ENCODE results near the gene GOLGA6L22.
A peak's percentile ranks its signal among the peaks of the same experiment; 100 is the strongest.
"Not testable (repeated sequence)": the region's sequence is repeated elsewhere in the genome, so short reads cannot be mapped to it uniquely, and the experiment has no call there.

Gene GOLGA6L22, protein sequence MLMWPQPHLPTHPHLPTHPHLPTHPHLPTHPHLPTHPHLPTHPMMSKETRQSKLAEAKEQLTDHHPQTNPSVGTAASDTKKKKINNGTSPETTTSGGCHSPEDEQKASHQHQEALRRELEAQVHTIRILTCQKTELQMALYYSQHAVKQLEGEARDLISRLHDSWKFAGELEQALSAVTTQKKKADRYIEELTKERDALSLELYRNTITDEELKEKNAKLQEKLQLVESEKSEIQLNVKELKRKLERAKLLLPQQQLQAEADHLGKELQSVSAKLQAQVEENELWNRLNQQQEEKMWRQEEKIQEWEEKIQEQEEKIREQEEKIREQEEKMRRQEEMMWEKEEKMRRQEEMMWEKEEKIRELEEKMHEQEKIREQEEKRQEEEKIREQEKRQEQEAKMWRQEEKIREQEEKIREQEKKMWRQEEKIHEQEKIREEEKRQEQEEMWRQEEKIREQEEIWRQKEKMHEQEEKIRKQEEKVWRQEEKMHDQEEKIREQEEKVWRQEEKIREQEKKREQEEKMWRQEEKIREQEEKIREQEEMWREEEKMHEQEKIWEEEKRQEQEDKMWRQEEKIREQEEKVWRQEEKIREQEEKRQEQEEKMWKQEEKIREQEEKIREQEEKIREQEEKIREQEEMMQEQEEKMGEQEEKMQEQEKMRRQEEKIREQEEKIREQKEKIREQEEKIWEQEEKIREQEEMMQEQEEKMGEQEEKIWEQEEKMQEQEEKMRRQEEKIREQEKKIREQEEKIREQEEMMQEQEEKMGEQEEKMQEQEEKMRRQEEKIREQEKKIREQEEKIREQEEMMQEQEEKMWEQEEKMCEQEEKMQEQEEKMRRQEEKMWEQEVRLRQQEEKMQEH

GRCh38 chr15:22458603-22459002 is at the start of gene GOLGA6L22:
Gene GOLGA6L22 (plus strand): TSS chr15:22458903. CDS start chr15:22458994, 91 bp downstream.
- not testable (repeated sequence) for DNase-seq (ENCODE audit: low read depth, low spot score)

DNA sequence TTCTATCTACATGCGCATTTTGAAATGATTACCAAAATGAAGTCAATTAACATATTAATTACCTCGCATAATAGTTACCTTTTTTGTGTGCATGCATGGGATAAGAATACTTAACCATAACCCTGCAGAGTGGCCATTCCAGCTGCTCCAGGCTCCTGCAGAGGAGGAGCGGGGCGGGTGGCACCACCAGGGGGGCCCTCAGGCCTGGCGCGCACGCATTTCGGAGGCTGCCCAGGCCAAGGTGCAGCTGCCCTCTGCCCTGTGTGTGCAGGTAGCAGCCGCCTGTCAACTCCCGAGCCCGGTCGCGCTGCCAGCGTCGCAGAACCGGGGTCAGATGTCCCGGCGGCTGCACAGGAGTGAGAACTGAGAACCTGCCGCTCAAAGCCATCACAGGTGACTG is 41.4 kb upstream of the GOLGA6L22 start:
- not testable (repeated sequence) for DNase-seq (ENCODE audit: low read depth, low spot score)

DNA sequence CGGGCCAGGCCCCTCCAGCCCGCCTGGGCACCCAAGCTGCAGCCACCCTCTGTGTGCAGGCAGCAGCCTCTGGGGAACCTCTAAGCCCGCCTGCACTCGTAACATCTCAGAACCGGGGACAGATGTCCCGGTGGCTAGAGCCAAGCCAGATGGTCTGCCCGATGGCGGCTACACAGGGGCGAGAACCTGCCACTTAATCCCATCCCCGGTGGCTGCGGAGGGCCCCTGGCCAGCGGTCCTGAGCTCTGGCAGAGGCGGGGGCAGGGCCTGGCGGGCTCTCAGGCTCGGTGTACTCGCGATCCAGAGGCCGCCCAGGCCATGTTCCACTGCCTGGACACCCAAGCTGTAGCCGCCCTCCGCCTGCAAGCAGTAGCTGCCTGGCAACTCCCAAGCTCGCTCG is 40.9 kb upstream of the GOLGA6L22 start:
- DNase-seq (ENCODE audit: low read depth, low spot score), result not testable (repeated sequence)

DNA sequence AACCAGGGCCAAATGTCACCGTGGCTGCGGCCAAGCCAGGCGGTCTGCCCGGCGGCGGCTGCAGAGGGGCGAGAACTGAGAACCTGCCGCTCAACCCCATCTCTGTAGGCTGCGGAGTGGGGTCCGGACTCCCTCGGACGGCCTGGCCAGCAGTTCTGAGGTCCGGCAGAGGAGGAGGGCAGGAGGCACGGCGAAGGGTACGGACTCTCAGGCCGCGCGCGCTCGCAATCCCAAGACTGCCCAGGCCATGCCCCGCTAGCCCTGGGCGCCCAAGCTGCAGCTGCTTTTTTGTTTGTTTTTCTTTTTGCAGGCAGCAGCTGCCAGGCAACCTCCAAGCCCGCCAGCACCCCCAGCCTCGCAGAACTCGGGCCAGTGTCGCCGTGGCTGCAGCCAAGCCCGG is 40.5 kb upstream of the GOLGA6L22 start:
- not testable (repeated sequence) for DNase-seq (ENCODE audit: low read depth, low spot score)

DNA sequence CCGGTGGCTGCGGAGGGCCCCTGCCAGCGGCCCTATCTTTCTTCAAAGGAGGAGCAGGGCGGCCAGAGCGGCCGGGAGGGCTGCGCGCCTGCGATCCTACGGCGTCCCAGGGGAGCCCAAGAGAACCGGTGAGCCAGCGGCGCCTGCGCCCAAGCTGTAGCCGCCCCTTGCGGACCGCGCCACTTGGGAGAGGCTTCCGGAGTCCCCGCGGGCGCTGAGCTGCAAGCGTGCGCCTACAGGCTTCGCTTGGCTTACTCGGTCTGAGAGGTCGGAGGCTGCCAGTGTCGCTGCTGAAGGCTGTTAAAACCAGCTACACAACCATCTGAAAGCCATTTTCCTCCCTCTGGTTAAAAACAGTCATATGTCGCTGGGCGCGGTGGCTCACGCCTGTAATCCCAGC is 40.0 kb upstream of the GOLGA6L22 start:
- not testable (repeated sequence) for DNase-seq (ENCODE audit: low read depth, low spot score)

DNA sequence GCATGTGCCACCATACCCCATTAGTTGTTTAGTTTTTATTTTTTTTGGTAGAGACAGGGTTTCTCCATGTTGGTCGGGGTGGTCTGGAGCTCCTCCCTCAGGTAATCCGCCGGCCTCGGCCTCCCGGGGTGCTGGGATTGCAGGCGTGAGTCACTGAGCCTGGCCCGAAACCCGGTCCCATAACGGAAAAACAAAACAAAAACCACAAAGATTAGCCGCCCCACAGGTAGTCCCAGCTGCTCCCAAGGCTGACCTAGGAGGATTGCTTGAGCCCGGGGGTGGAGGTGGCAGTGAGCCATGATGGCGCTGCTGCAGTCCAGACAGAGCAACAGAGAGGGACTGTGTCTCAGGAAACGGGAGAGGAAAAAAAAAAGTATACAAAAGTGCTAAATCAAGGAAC is 38.4 kb upstream of the GOLGA6L22 start:
- DNase-seq (ENCODE audit: low read depth, low spot score), result not testable (repeated sequence)

GRCh38 chr15:22429426-22429825 is 29.3 kb upstream of the GOLGA6L22 start:
- DNase-seq (ENCODE audit: low read depth, low spot score), result not testable (repeated sequence)

GRCh38 chr15:22431687-22432086 is 27.0 kb upstream of the GOLGA6L22 start:
- DNase-seq (ENCODE audit: low read depth, low spot score), result not testable (repeated sequence)

GRCh38 chr15:22494490-22495113 is 35.9 kb downstream of the GOLGA6L22 start:
- DNase-seq (ENCODE audit: low read depth, low spot score), result peak; percentile 80

GRCh38 chr15:22497200-22497599 is 38.5 kb downstream of the GOLGA6L22 start:
- DNase-seq (ENCODE audit: low read depth, low spot score), result not testable (repeated sequence)

DNA sequence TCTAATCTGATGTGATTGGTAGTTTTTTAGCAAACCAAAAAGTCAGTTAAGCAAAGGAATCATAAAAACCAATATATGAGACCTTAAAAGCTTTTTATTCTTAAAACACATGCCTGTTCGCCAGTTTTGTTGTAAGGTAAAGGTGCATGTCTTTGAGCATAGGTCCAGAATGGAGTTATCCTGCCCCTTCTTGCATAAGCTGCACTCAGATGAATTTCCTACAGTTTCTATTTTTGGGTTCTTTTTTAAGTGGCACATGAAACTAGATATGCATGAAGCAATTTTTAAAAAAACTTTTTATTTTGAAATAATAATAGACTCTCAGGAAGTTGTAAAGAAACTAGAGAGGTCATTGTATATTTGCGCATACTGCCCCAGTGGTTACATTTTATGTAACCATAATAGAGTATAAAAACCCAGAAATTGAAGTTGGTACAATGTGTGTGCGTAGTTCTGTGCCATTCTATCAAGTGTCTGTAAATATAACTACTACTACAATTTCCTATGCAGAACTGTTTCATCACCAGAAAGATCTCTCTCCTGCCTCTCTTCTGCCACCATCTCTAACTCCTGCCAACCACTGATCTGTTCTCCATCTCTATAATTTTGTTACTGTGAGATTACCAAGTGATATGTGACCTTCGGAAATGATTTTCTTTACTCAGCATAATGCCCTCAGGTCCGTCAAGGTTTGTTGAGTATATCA is 39.7 kb downstream of the GOLGA6L22 start:
- not testable (repeated sequence) for DNase-seq (ENCODE audit: low read depth, low spot score)

DNA sequence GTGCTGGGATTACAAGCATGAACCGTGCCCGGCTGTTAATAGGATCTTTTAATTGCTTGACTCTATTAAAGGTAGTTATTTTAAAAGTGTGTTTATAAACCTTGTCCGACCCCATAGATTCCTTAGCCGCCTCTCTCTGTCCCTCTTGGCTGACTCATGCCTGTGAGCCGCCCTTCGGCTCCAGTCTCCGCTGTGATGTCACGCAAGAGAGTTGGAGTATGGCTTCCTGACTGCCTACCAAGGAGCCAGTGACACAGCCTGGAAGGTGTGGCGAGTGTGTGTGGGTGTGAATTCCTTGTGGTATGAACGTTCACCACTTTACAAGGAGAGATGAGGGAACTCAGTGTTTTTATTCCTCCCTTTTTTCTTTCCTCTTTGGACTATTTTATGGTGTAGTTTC is 43.6 kb downstream of the GOLGA6L22 start:
- not testable (repeated sequence) for DNase-seq (ENCODE audit: low read depth, low spot score)

GRCh38 chr15:22506959-22507358 is 48.3 kb downstream of the GOLGA6L22 start:
- DNase-seq (ENCODE audit: low read depth, low spot score), result not testable (repeated sequence)

- not testable (repeated sequence) for DNase-seq (ENCODE audit: low read depth, low spot score)
Measured at GRCh38 chr15:22516140-22516539, 57.4 kb downstream of the GOLGA6L22 start.
